Breast epithelium (tissue), 3 donors: ENCODE data around the gene ZNF398.

Source experiments
- POLR2AphosphoS5 ChIP-seq, 3 donors: sonication (generic); formaldehyde crosslinking; IDR thresholded peaks; one replicate each; pipeline ENCODE4 v1.6.1; 2017; ENCODE audit warnings: antibody characterized with exemption in 3 of 3
- TF ChIP-seq, protein P1 (sequence below), 3 donors: fragments of 450-650 bp; IDR thresholded peaks; one replicate each; pipeline ENCODE4 v1.5.1; 2016 to 2017; ENCODE audit warnings: antibody characterized with exemption in 3 of 3, mild to moderate bottlenecking in 3 of 3, moderate library complexity in 3 of 3

DNA sequence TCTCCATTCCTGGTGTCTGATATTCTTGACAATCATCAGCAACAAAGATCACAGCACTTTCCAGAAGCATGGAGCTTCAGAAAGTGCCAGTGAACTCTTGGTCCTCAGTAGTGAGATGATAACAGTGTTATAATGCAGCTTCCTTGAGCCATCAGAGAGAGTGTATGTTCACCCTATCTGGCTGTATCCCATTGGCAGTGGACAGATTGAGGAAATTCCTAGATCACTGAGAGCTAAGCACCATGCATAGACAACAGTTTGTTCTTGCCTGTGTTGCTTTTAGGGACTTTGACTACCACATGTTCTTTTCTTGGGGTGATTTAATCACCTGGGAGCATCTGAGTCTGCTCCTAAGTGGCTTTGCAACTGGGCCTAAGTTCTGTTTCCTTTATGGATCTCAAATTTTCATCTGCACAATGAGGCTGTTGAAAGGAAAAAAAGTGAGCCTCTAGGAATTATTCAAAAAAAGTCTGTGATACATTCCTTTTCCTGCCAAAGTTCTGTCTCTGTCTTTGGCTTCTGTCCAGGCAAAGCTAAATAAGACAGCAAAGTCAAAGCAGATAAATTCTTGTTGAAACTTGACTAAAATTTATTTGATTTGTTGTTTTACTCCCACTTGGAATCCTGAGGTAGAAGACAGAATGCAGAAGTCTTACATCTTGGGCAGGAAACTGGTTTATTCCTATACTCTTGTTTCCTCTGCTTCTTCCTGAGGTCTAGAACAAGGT lies 33.6 kb downstream of the ZNF398 start:
- TF ChIP-seq, protein P1, sequence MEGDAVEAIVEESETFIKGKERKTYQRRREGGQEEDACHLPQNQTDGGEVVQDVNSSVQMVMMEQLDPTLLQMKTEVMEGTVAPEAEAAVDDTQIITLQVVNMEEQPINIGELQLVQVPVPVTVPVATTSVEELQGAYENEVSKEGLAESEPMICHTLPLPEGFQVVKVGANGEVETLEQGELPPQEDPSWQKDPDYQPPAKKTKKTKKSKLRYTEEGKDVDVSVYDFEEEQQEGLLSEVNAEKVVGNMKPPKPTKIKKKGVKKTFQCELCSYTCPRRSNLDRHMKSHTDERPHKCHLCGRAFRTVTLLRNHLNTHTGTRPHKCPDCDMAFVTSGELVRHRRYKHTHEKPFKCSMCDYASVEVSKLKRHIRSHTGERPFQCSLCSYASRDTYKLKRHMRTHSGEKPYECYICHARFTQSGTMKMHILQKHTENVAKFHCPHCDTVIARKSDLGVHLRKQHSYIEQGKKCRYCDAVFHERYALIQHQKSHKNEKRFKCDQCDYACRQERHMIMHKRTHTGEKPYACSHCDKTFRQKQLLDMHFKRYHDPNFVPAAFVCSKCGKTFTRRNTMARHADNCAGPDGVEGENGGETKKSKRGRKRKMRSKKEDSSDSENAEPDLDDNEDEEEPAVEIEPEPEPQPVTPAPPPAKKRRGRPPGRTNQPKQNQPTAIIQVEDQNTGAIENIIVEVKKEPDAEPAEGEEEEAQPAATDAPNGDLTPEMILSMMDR (IDR thresholded peaks at IDR 0.05), result no peak
- no peak for TF ChIP-seq POLR2AphosphoS5 (IDR thresholded peaks at IDR 0.05)
